Gastrocnemius medialis (tissue), 4 donors: ENCODE data around the gene MYO1D. TPM values are rescaled to one million over a fixed set of nuclear protein-coding genes. Genes with fewer than 3 reads are reported as not detected.
A peak's percentile ranks its signal among the peaks of the same experiment; 100 is the strongest.

Experiments used
- ATAC-seq, 2 donors: fragments of 150-250 bp; one replicate each; pipeline ENCODE4 v1.9.1; 2016
- DNase-seq, 2 donors: peaks; one replicate each; pipeline ENCODE4 v3.0.0-alpha.2; 2019
- H3K27ac ChIP-seq, 4 donors: fragments of 200-600 bp; sonication (generic); 1 replicate in 1 of 4; 2 replicates in 3 of 4; pipeline ENCODE4 v1.5.1; 2016 to 2018; ENCODE audit warnings: mild to moderate bottlenecking in 2 of 4, moderate library complexity in 1 of 4
- H3K27me3 ChIP-seq, 3 donors: fragments of 200-600 bp; sonication (generic) in 2 of 3; 1 replicate in 1 of 3; 2 replicates in 2 of 3; pipeline versions ENCODE4 v1.5.1 to v1.6.0; 2016 to 2019; ENCODE audit warnings: mild to moderate bottlenecking in 1 of 3, moderate library complexity in 1 of 3
- H3K36me3 ChIP-seq, 2 donors: fragments of 200-600 bp; sonication (generic) in 1 of 2; one replicate each; pipeline ENCODE4 v1.5.1; 2017 to 2018
- H3K4me1 ChIP-seq, 2 donors: fragments of 200-600 bp; sonication (generic) in 1 of 2; one replicate each; pipeline ENCODE4 v1.5.1; 2016 to 2017; ENCODE audit warnings: mild to moderate bottlenecking in 2 of 2
- H3K4me3 ChIP-seq, 4 donors: fragments of 200-600 bp; sonication (generic) in 3 of 4; 1 replicate in 1 of 4; 2 replicates in 3 of 4; pipeline ENCODE4 v1.5.1; 2016 to 2019; ENCODE audit warnings: mild to moderate bottlenecking in 2 of 4
- H3K9me3 ChIP-seq, 3 donors: fragments of 200-600 bp; sonication (generic) in 2 of 3; 1 replicate in 1 of 3; 2 replicates in 2 of 3; pipeline ENCODE4 v1.5.1; 2016 to 2019
- POLR2A ChIP-seq, 2 donors: fragments of 450-650 bp; IDR thresholded peaks; one replicate each; pipeline ENCODE4 v1.6.1; 2017; ENCODE audit warnings: antibody characterized with exemption in 2 of 2, mild to moderate bottlenecking in 2 of 2, moderate library complexity in 2 of 2
- in situ Hi-C, 4 donors: fragments of 200-750 bp; cut with MboI; loops; one replicate each; pipeline versions ENCODE4 v1.15.0 to v1.8.0; 2017; ENCODE audit warnings: low sequenced_read_pairs in 4 of 4
- intact Hi-C: fragments of 100-400 bp; cut with DNase I; formaldehyde crosslinking; loops from one replicate; pipeline ENCODE4 v1.15.1; 2023; ENCODE audit warnings: low total_unique reads
- total RNA-seq, 4 donors: library from RNA; depleted of rRNA; stranded (reverse); fragments of >200 nt; gene quantifications; one replicate each; pipeline versions ENCODE4 v1.1.0 to v1.2.3, GENCODE V29; 2016
- TF ChIP-seq, protein P1 (sequence below), 5 experiments: fragments of 450-650 bp in 3 of 5; fragments of 200-600 bp in 2 of 5; sonication (generic) in 2 of 5; IDR thresholded peaks in 4 of 5; conservative IDR thresholded peaks in 1 of 5; 1 replicate in 4 of 5; 2 replicates in 1 of 5; pipeline ENCODE4 v1.5.1; 2016 to 2019; ENCODE audit warnings: antibody characterized with exemption in 5 of 5, mild to moderate bottlenecking in 3 of 5, moderate library complexity in 3 of 5

The MYO1D gene
- total RNA-seq, 4 donors from 2014 or later: 5.8 to 20.1 (median 7.8) TPM

DNA sequence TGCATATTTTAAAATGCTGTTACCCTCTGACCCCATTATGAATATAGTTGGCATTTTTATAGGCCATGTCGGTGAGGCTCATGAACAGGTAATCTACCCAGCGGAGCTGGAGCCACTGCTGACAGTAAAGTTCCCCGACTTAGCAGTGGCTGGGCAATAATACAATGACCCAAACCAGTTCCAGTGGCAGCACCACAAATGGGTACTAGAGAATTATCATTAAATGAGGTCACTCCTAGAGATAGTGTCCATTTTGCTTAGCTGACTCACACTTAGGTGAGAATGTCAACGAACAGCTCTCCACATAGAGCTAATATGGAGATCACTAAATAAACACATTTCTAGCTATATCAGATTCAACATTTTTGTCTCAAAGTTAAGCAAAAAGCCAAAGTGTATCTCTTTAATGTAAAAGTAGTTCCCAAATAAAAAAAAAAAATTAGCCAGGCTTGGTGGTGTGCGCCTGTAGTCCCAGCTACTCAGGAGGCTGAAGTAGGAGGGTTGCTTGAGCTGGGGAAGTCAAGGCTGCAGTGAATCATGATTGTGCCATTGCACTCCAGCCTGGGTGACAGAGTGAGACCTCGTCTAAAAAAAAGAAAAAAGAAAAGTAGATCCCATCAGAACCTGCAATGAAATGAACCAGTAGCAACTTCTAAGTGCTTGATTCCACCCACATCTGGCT is 7.4 kb downstream of the MYO1D start:
- Histone ChIP-seq H3K4me3 (no peak overlapping the region), H3K36me3 (no peaks in the 10 kb centered on the region), H3K27me3 (no peaks in the 10 kb centered on the region), H3K27ac (peak overlapping the region; percentile 33 to 73 (median 54)), H3K4me1 (peaks cover 19 to 21% of the 10 kb centered on the region in 2 donors), H3K9me3 (no peaks in the 10 kb centered on the region)
- DNase-seq (no peak), ATAC-seq (peak in 1 of 2 donors; percentile 32)
- intact Hi-C loops (no loop called here), in situ Hi-C loops (loop anchor here in 1 of 4 donors (10.0 kb wide), 1 partner anchor 85 kb away; no protein-coding TSS in a partner anchor)
- TF ChIP-seq, protein P1, sequence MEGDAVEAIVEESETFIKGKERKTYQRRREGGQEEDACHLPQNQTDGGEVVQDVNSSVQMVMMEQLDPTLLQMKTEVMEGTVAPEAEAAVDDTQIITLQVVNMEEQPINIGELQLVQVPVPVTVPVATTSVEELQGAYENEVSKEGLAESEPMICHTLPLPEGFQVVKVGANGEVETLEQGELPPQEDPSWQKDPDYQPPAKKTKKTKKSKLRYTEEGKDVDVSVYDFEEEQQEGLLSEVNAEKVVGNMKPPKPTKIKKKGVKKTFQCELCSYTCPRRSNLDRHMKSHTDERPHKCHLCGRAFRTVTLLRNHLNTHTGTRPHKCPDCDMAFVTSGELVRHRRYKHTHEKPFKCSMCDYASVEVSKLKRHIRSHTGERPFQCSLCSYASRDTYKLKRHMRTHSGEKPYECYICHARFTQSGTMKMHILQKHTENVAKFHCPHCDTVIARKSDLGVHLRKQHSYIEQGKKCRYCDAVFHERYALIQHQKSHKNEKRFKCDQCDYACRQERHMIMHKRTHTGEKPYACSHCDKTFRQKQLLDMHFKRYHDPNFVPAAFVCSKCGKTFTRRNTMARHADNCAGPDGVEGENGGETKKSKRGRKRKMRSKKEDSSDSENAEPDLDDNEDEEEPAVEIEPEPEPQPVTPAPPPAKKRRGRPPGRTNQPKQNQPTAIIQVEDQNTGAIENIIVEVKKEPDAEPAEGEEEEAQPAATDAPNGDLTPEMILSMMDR (IDR thresholded peaks at IDR 0.05 in 4 of 5, conservative IDR thresholded peaks at IDR 0.05 in 1 of 5): no peak
- no peak for TF ChIP-seq POLR2A (IDR thresholded peaks at IDR 0.05)

DNA sequence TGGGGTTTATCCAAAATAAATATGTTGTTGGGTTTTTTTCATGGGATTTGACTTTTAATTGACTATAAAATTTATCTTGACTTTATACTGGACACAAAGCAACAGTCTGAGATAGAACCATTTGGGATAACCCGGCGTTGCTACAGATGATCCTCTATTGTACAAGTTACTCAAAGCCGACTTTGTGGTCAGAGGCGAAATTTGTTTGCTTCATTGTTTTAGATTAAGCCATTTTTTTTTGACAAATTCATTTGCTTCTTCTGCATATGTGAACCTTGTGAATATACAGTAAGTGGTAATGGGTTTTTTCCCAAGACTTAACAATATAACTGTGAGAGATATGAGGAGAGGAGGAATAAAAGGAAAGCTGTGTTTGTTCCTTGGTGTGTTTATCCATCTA is 11.8 kb downstream of the MYO1D start:
- H3K4me3 ChIP-seq: no peak overlapping the region
- DNase-seq: no peak
- no peaks in the 10 kb centered on the region for H3K27me3 ChIP-seq
- ATAC-seq: no peak
- in situ Hi-C loops: no loop called here
- no peaks in the 10 kb centered on the region for H3K9me3 ChIP-seq
- no peak for TF ChIP-seq POLR2A (IDR thresholded peaks at IDR 0.05)
- TF ChIP-seq, protein P1 (IDR thresholded peaks at IDR 0.05 in 4 of 5, conservative IDR thresholded peaks at IDR 0.05 in 1 of 5): no peak
- no peaks in the 10 kb centered on the region for H3K36me3 ChIP-seq
- H3K27ac ChIP-seq: no peak overlapping the region
- intact Hi-C loops: no loop called here
- peaks cover 11 to 15% of the 10 kb centered on the region in 2 donors for H3K4me1 ChIP-seq

DNA sequence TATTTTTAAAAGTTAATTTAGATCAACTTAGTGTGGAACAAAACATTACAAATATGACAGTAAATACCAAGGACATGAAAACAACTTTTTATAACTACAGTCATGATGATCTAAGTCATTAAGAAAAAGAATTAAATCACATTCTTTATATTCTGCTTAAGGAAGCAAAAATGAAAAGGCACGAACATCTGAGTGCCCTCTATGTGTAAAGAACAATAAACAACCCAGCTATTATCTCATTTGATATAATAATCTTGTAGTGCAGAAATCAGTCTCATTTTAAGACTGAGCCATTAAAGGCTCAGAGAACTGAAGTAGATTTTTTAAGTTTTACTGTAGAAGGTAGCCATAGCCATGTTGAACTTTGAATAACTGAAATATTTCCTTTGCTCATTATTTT is 13.4 kb downstream of the MYO1D start:
- no peaks in the 10 kb centered on the region for H3K36me3 ChIP-seq
- intact Hi-C loops: no loop called here

DNA sequence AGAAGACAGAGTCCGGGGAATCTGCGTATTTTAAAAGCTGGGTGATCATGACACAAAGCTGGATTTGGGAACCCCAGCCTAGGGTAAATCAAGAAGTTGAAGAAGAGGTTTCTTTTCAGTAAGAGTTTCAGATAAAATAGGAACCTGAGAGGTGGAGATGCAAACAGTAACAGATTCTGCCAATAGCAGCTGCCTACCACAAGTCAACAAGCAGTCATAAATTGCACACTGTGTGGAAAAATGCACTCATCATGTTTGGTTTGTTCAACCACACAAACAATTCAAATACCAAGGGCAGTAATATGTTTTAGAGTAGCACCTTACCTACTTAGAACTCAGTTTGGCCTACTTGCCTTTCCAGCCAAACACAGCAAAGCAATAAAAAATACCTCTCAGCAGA is 14.0 kb downstream of the MYO1D start:
- intact Hi-C loops: no loop called here
- no peaks in the 10 kb centered on the region for H3K9me3 ChIP-seq
- TF ChIP-seq, protein P1 (IDR thresholded peaks at IDR 0.05 in 4 of 5, conservative IDR thresholded peaks at IDR 0.05 in 1 of 5): no peak
- TF ChIP-seq POLR2A (IDR thresholded peaks at IDR 0.05): no peak
- DNase-seq (no peak), ATAC-seq (no peak)
- peaks cover 0 to 3% of the 10 kb centered on the region in 2 donors for H3K4me1 ChIP-seq
- H3K27ac ChIP-seq: no peak overlapping the region
- in situ Hi-C loops: no loop called here
- no peaks in the 10 kb centered on the region for H3K27me3 ChIP-seq
- H3K4me3 ChIP-seq: no peak overlapping the region
- no peaks in the 10 kb centered on the region for H3K36me3 ChIP-seq

More for the DNA sequence above, 13.4 kb downstream of the MYO1D start:
- peaks cover 0 to 3% of the 10 kb centered on the region in 2 donors for H3K4me1 ChIP-seq
- H3K27ac ChIP-seq: no peak overlapping the region
- no peak overlapping the region for H3K4me3 ChIP-seq
- ATAC-seq: no peak
- no peaks in the 10 kb centered on the region for H3K27me3 ChIP-seq
- in situ Hi-C loops: no loop called here
- H3K9me3 ChIP-seq: no peaks in the 10 kb centered on the region
- no peak for TF ChIP-seq POLR2A (IDR thresholded peaks at IDR 0.05)
- TF ChIP-seq, protein P1 (IDR thresholded peaks at IDR 0.05 in 4 of 5, conservative IDR thresholded peaks at IDR 0.05 in 1 of 5): no peak
- no peak for DNase-seq
